DOHH2 (cell line): ENCODE measurements around the gene OPTN.

ENCODE experiments used
- H3F3A ChIP-seq: fragments of 200-600 bp; sonication (generic), shearing (Covaris generic); 2 replicates; pipeline ENCODE4 v1.6.0; 2016; ENCODE audit warnings: antibody characterized with exemption, mild to moderate bottlenecking; ENCODE audit not compliant: control insufficient read depth, insufficient read depth
- H3K27ac ChIP-seq: fragments of 200-600 bp; sonication (generic); 2 replicates; pipeline ENCODE4 v1.5.1; 2014; ENCODE audit warnings: low read depth, mild to moderate bottlenecking, low read length, moderate library complexity
- H3K27me3 ChIP-seq: fragments of 200-600 bp; sonication (generic); 2 replicates; pipeline ENCODE4 v1.6.1; 2014; ENCODE audit warnings: mild to moderate bottlenecking, low read length, mixed read lengths; ENCODE audit not compliant: control insufficient read depth
- H3K36me3 ChIP-seq: fragments of 200-600 bp; sonication (generic); 2 replicates; pipeline ENCODE4 v1.6.1; 2014; ENCODE audit warnings: mild to moderate bottlenecking, low read length, moderate library complexity, mixed read lengths; ENCODE audit not compliant: control insufficient read depth
- H3K4me1 ChIP-seq: fragments of 200-600 bp; sonication (generic); 2 replicates; pipeline ENCODE4 v1.6.1; 2014; ENCODE audit warnings: mild to moderate bottlenecking, low read length, mixed read lengths; ENCODE audit not compliant: control insufficient read depth
- H3K4me2 ChIP-seq: fragments of 200-600 bp; sonication (generic); 2 replicates; pipeline ENCODE4 v1.6.0; 2014; ENCODE audit warnings: mild to moderate bottlenecking, low read length, moderate library complexity
- H3K4me3 ChIP-seq: fragments of 200-600 bp; sonication (generic); 2 replicates; pipeline ENCODE4 v1.5.1; 2014; ENCODE audit warnings: mild to moderate bottlenecking, low read length, mixed read lengths
- H3K79me2 ChIP-seq: fragments of 200-600 bp; sonication (generic); 2 replicates; pipeline ENCODE4 v1.6.1; 2014; ENCODE audit warnings: mild to moderate bottlenecking, low read length, mixed read lengths; ENCODE audit not compliant: control insufficient read depth
- H3K9me2 ChIP-seq: fragments of 200-600 bp; sonication (generic); replicated peaks from 2 replicates; pipeline ENCODE4 v1.6.1; 2014; ENCODE audit warnings: mild to moderate bottlenecking, low read length, mixed read lengths; ENCODE audit not compliant: control insufficient read depth
- H3K9me3 ChIP-seq: fragments of 200-600 bp; sonication (generic); 2 replicates; pipeline ENCODE4 v1.6.1; 2014; ENCODE audit warnings: antibody characterized with exemption, low read length, mixed read lengths; ENCODE audit not compliant: control insufficient read depth, insufficient read depth
- H4K20me1 ChIP-seq: fragments of 200-600 bp; sonication (generic); 2 replicates; pipeline ENCODE4 v1.6.0; 2014; ENCODE audit warnings: low read depth, mild to moderate bottlenecking, antibody characterized with exemption, low read length, moderate library complexity; ENCODE audit not compliant: control insufficient read depth, insufficient read depth
- CTCF ChIP-seq: fragments of 200-600 bp; sonication (generic); IDR thresholded peaks from one replicate; pipeline ENCODE4 v1.5.1; 2014; ENCODE audit warnings: antibody characterized with exemption, mild to moderate bottlenecking, low read depth, low read length; ENCODE audit not compliant: poor library complexity, severe bottlenecking
- EZH2phosphoT487 ChIP-seq: fragments of 200-600 bp; sonication (generic); IDR thresholded peaks from 2 replicates; pipeline ENCODE4 v1.6.1; 2017; ENCODE audit warnings: borderline replicate concordance, mild to moderate bottlenecking, antibody characterized with exemption, low read length, moderate library complexity, mixed read lengths

The OPTN gene

GRCh38 chr10:13187135-13187534 is 87.2 kb downstream of the OPTN start:
- no peaks in the 10 kb centered on the region for H3K9me3 ChIP-seq
- no peak overlapping the region for H3K4me3 ChIP-seq

More at GRCh38 chr10:13187135-13187534, 87.2 kb downstream of the OPTN start:
- no peaks in the 10 kb centered on the region for H3K79me2 ChIP-seq
- peaks cover 97% of the 10 kb centered on the region for H3K36me3 ChIP-seq
- no peaks in the 10 kb centered on the region for H3K4me1 ChIP-seq
- H3F3A ChIP-seq: 0 out of 2 replicates have a peak, but pooled peaks cover 3% of the 10 kb centered on the region
- no peaks in the 10 kb centered on the region for H3K9me2 ChIP-seq
- H4K20me1 ChIP-seq: no peaks in the 10 kb centered on the region
- no peak overlapping the region for H3K4me2 ChIP-seq
- H3K27me3 ChIP-seq: no peaks in the 10 kb centered on the region
- H3K27ac ChIP-seq: no peak overlapping the region
- TF ChIP-seq EZH2phosphoT487 (no peak), CTCF (no peak)
